ENCODE data around the gene TUT7.
A peak's percentile ranks its signal among the peaks of the same experiment; 100 is the strongest.

Gene TUT7

DNA sequence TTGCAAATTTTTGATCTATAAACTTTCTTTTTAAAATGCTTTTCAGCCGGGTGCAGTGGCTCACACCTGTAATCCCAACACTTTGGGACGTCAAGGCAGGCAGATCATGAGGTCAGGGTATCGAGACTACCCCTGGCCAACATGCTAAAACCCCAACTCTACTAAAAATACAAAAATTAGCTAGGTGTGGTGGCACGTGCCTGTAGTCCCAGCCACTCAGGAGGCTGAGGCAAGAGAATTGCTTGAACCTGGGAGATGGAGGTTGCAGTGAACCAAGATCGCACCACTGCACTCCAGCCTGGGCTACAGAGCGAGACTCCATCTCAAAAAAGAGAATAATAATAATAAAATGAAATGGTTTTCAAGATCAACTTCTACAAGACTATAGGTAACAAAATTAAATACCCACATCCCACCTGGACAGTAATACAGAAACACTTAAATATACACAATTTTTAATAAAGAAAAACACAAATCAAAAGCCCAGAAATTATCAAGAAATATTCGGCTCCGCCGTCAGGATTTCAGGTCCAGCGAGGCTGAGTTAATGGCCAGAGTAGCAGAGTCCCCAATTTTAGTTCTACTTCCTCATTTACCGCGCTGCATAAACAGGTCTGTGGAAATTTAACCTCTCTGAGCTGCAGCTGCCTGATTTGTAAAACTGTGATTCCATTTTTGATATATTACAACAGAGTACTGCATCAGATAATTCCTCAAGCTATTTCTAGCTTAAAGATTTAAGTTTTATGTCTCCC, 4.0 kb downstream of the TUT7 start:
- DNase-seq = peak; percentile 52
- in situ Hi-C loops (cut with MboI; ENCODE audit: low pct_unique_long_range_greater_than_20kb, low sequenced_read_pairs) = no loop called here

- in situ Hi-C loops (cut with MboI; ENCODE audit: low pct_unique_long_range_greater_than_20kb, low sequenced_read_pairs) = no loop called here
- DNase-seq = no peak
These were observed 4.9 kb downstream of the TUT7 start for GRCh38 chr9:86349271-86349670.

GRCh38 chr9:86347991-86348390, 6.2 kb downstream of the TUT7 start:
- peak; percentile 13 for DNase-seq
- in situ Hi-C loops (cut with MboI; ENCODE audit: low pct_unique_long_range_greater_than_20kb, low sequenced_read_pairs) = no loop called here

- DNase-seq = no peak
- in situ Hi-C loops (cut with MboI; ENCODE audit: low pct_unique_long_range_greater_than_20kb, low sequenced_read_pairs) = no loop called here
These were observed 9.4 kb downstream of the TUT7 start for GRCh38 chr9:86344818-86345217.

DNA sequence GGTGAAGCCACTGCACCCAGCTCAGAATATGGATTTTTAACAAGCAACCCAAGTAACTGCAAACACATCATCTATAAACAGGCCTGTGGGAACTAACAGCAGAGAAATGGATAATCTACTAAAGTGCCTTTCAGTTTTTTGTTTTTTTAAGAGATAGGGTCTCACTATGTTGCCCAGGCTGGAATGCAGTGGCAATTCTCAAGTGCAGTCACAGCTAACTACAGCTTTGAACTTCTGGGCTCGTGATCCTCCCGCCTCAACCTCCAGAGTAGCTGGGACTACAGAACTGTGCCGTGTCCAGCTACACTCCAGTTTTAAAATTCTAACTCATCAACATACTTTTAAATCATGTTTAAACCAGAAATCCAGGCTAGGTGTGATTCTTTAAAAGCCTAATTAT, 11.9 kb downstream of the TUT7 start:
- no peak for DNase-seq
- in situ Hi-C loops (cut with MboI; ENCODE audit: low pct_unique_long_range_greater_than_20kb, low sequenced_read_pairs) = no loop called here

GRCh38 chr9:86341007-86341491, 13.2 kb downstream of the TUT7 start:
- DNase-seq = no peak
- in situ Hi-C loops (cut with MboI; ENCODE audit: low pct_unique_long_range_greater_than_20kb, low sequenced_read_pairs) = no loop called here

- no peak for DNase-seq
- in situ Hi-C loops (cut with MboI; ENCODE audit: low pct_unique_long_range_greater_than_20kb, low sequenced_read_pairs) = no loop called here
These were observed 13.7 kb downstream of the TUT7 start for GRCh38 chr9:86340356-86341006.

- in situ Hi-C loops (cut with MboI; ENCODE audit: low pct_unique_long_range_greater_than_20kb, low sequenced_read_pairs) = no loop called here
- DNase-seq = peak; percentile 21
These were observed 16.6 kb downstream of the TUT7 start for GRCh38 chr9:86337469-86338108.

DNA sequence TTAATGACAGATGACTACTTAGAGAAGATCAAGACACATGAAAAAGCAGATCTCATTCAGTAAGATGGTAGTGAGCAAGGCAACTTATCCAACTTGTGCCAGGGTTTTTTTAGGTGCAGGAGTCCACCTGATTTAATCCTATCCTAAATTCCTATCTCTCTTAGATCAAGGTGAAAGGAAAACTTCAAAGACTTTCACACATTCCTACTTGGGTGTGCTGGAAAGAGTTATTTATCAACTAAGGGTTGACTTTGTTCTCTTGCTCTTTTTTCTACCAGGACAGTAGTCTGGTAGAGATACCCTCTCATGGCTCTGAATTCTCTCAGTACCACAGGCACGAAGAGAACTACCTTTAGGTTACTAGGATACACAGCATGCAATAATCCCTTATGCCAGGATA, 18.2 kb downstream of the TUT7 start:
- in situ Hi-C loops (cut with MboI; ENCODE audit: low pct_unique_long_range_greater_than_20kb, low sequenced_read_pairs) = no loop called here
- DNase-seq = no peak

GRCh38 chr9:86333651-86334050, 20.6 kb downstream of the TUT7 start:
- in situ Hi-C loops (cut with MboI; ENCODE audit: low pct_unique_long_range_greater_than_20kb, low sequenced_read_pairs) = no loop called here
- DNase-seq = no peak

GRCh38 chr9:86330186-86330585, 24.0 kb downstream of the TUT7 start:
- in situ Hi-C loops (cut with MboI; ENCODE audit: low pct_unique_long_range_greater_than_20kb, low sequenced_read_pairs) = no loop called here

GRCh38 chr9:86329649-86330048, 24.6 kb downstream of the TUT7 start:
- no peak for DNase-seq
- in situ Hi-C loops (cut with MboI; ENCODE audit: low pct_unique_long_range_greater_than_20kb, low sequenced_read_pairs) = no loop called here

More at GRCh38 chr9:86330186-86330585, 24.0 kb downstream of the TUT7 start:
- no peak for DNase-seq

GRCh38 chr9:86328156-86328555, 26.1 kb downstream of the TUT7 start:
- DNase-seq = no peak
- in situ Hi-C loops (cut with MboI; ENCODE audit: low pct_unique_long_range_greater_than_20kb, low sequenced_read_pairs) = no loop called here

DNA sequence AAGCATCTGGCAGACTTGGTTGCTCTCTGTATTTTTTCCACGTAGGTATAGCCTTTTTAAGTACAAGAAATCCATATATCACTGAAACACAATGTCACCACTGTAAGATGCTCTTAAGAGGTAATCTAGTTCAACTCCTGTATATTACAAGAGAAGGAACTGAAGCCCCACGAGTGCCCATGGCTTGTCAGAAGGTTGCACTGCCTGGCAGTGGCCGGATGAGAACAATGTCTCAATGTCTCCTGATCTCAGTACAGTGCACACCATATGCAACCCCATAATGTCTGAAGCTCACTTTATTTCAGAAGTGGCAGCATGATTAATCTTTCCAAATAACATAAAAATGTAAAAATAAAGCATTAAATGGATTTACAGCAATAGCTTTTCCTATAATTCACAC, 27.7 kb downstream of the TUT7 start:
- no peak for DNase-seq
- in situ Hi-C loops (cut with MboI; ENCODE audit: low pct_unique_long_range_greater_than_20kb, low sequenced_read_pairs) = no loop called here

DNA sequence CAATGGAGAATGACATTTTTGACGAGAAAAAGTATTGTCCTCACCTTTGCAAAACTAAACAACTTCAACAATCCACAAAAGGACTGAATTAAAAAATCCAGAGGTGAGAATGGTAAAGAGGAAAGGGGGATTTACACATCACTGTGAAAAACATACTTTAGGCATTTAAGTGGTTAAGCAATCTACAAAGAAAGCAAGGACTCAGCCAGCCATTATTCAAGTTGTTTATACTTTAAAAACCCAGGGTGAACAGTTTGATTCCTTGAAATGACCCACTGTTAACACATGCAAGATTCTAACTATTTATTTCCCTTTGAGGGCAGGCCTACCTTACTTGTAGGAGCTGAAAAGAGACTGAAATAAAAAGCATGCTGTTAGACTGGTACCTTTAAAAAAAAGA, 29.3 kb downstream of the TUT7 start:
- DNase-seq = no peak
- in situ Hi-C loops (cut with MboI; ENCODE audit: low pct_unique_long_range_greater_than_20kb, low sequenced_read_pairs) = no loop called here

- in situ Hi-C loops (cut with MboI; ENCODE audit: low pct_unique_long_range_greater_than_20kb, low sequenced_read_pairs) = no loop called here
These were observed 29.9 kb downstream of the TUT7 start for GRCh38 chr9:86324308-86324707.

DNA sequence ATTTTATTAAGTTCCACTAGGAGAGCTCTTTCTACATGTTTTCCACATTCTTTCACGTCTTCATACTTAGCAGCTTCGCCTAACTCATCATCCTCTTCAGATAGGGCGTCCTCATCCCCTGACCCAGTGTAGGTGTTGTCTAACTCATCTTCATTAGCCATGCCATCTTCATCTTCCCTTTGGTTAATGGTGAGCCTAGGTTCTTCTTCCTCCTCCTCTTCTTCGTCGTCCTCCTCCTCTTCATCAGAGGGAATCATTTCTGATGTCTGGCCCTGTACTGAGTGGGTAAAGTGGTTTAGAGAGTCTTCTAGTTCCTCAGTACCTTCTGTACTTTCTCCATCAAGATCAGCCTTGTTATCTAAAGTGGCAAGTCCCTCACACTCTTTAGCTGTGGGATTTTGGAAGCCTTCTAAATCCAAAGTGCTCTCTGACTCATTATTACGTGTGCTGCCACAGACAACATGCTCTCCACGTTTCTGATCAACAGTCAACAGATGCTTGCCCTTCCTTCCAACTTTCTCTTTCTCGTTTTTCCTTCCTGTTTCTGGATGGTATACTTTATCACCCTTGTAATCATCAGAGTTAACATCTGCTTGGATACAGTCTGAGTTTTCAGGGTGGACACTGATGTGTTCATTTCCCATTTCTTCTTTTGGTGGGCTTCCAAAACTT, 31.1 kb downstream of the TUT7 start:
- in situ Hi-C loops (cut with MboI; ENCODE audit: low pct_unique_long_range_greater_than_20kb, low sequenced_read_pairs) = no loop called here
- DNase-seq = peak; percentile 4

More at GRCh38 chr9:86324308-86324707, 29.9 kb downstream of the TUT7 start:
- DNase-seq = no peak

DNA sequence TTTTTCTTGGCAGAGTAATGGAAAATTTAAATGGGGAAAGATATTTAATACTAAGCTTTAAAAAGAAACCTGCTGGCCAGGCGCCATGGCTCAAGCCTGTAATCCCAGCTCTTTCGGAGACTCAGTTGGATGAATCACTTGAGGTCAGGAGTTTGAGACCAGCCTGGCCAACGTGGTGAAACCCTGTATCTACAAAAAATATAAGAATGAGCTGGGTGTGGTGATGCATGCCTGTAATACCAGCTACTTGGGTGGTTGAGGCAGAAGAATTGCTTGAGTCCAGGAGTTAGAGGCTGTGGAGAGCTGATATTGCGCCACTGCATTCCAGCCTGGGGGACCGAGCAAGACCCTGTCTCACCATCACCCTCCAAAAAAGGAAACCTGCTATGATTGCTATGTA, 32.8 kb downstream of the TUT7 start:
- in situ Hi-C loops (cut with MboI; ENCODE audit: low pct_unique_long_range_greater_than_20kb, low sequenced_read_pairs) = no loop called here
- DNase-seq = no peak

DNA sequence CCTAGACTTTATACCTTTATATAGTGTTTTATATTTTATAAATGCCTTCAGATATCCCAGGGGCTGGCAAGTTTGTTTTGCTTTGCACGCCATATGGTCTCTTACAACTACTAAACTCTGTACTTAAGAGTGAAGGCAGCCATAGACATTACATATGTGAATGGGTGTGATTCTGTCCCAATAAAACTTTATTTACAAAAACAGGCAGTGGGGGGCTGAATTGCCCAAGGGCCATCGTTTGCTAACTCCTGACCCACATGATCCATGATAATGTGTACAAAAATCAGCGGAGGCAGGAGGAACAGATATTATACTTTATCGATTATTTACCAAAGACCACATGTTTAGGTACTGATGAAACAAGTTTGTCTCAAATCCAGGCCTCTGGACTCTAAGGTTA, 36.0 kb downstream of the TUT7 start:
- DNase-seq = no peak
- in situ Hi-C loops (cut with MboI; ENCODE audit: low pct_unique_long_range_greater_than_20kb, low sequenced_read_pairs) = no loop called here

DNA sequence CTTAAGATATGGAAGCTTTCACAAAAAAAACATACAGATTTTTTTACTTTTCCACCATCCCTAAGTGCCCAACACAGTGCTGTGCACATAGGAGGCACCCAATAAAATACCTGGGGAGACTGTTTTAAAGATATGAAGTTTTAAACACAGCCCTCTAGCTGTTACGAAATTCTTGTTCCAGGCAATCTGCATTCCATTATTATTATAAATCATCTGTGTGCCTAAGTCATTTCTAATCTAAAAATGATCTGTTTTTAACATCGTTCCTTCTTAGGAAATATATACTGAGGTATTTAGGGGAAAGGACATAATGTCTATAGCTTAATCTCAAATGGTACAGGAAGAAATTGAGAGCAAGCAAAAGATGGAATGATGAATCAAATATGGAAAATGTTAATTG, 39.1 kb downstream of the TUT7 start:
- no peak for DNase-seq
- in situ Hi-C loops (cut with MboI; ENCODE audit: low pct_unique_long_range_greater_than_20kb, low sequenced_read_pairs) = no loop called here

Measured in KBM-7 (cell line).